Lung (tissue), 12 donors: ENCODE data around the gene TMEM127. TPM values are rescaled to one million over a fixed set of nuclear protein-coding genes. Genes with fewer than 3 reads are reported as not detected.

Experiments
- ATAC-seq: fragments of 200-7000 bp; cut with Tn5 transposase; one replicate; pipeline ENCODE4 v1.9.1; 2020; ENCODE audit warnings: moderate number of reproducible peaks; ENCODE audit not compliant: insufficient read depth, low FRiP score
- DNase-seq, 3 donors: peaks; one replicate each; pipeline ENCODE4 v3.0.0-alpha.2; 2013 to 2017
- H3K27ac ChIP-seq, 2 donors: one replicate each; pipeline ENCODE4 v1.5.1; 2013; ENCODE audit warnings: mild to moderate bottlenecking in 2 of 2, moderate library complexity in 2 of 2, control low read depth in 1 of 2, inconsistent platforms in 1 of 2, low read depth in 1 of 2, low read length in 1 of 2
- H3K27me3 ChIP-seq, 3 donors: one replicate each; pipeline ENCODE4 v1.5.1; 2013; ENCODE audit warnings: low read length in 2 of 3; ENCODE audit not compliant: control insufficient read depth in 3 of 3, insufficient read depth in 3 of 3
- H3K36me3 ChIP-seq, 4 donors: one replicate each; pipeline ENCODE4 v1.5.1; 2013; ENCODE audit warnings: low read length in 4 of 4, mild to moderate bottlenecking in 1 of 4, moderate library complexity in 1 of 4; ENCODE audit not compliant: control insufficient read depth in 4 of 4, insufficient read depth in 4 of 4
- H3K4me1 ChIP-seq, 5 donors: one replicate each; pipeline ENCODE4 v1.5.1; 2013; ENCODE audit warnings: low read length in 5 of 5, mild to moderate bottlenecking in 2 of 5, moderate library complexity in 1 of 5; ENCODE audit not compliant: control insufficient read depth in 5 of 5, insufficient read depth in 5 of 5
- H3K4me3 ChIP-seq: one replicate; pipeline ENCODE4 v1.5.1; 2013; ENCODE audit warnings: mild to moderate bottlenecking, control low read depth, moderate library complexity
- H3K9ac ChIP-seq, 2 donors: one replicate each; pipeline ENCODE4 v1.5.1; 2013; ENCODE audit warnings: low read length in 2 of 2, control low read depth in 1 of 2; ENCODE audit not compliant: insufficient read depth in 1 of 2
- H3K9me3 ChIP-seq, 4 donors: one replicate each; pipeline ENCODE4 v1.5.1; 2013; ENCODE audit warnings: low read length in 3 of 4, mild to moderate bottlenecking in 1 of 4, moderate library complexity in 1 of 4; ENCODE audit not compliant: control insufficient read depth in 4 of 4, insufficient read depth in 3 of 4
- CTCF ChIP-seq: IDR thresholded peaks from 2 replicates; pipeline ENCODE4 v1.5.1; 2012; ENCODE audit warnings: mild to moderate bottlenecking; ENCODE audit errors: control extremely low read depth, extremely low read depth
- WGBS, 2 donors: extraction: QIAGEN DNeasy Blood & Tissue Kit; methylation state at CpG; one replicate each; pipeline ENCODE4 v1.1.7; 2013; 5-methylcytosine and 5-hydroxymethylcytosine counted together
- polyA plus RNA-seq, 2 donors: library from polyadenylated mRNA; stranded (reverse); fragments of 200-250 nt; gene quantifications; one replicate each; pipeline ENCODE4 v1.2.1, GENCODE V29; 2013
- total RNA-seq, 2 donors: library from RNA; depleted of rRNA in 1 of 2; stranded (reverse); fragments of >200 nt in 1 of 2; gene quantifications; one replicate each; pipeline ENCODE4 v1.2.1, GENCODE V29; 2014 to 2021
- donor health status: control.
- donor health status: control.
- donor health status: Bipolar disorder and iron deficiency.
- donor health status: healthy.
- donor health status: DM: yes; HTN: yes; CAD: no.

The TMEM127 gene
- total and polyA plus RNA-seq, 4 donors = 15.3 to 67.2 (median 38.1) TPM

GRCh38 chr2:96207774-96208142, 58.0 kb downstream of the TMEM127 start:
- no peak for DNase-seq
- no peak for ATAC-seq
- H3K27ac ChIP-seq = peak overlapping the region; percentile 99
- H3K9ac ChIP-seq = peak overlapping the region; percentile 72 to 74
- no peak for TF ChIP-seq CTCF
- 0% methylated on average over 12 of the region's 12 CpGs for WGBS, 2 donors
- H3K27me3 ChIP-seq = no peaks in the 10 kb centered on the region
- no peaks in the 10 kb centered on the region for H3K9me3 ChIP-seq
- H3K4me1 ChIP-seq = peaks cover 8 to 39% (median 19%) of the 10 kb centered on the region in 5 donors
- H3K36me3 ChIP-seq = peaks cover 0 to 4% (median 0%) of the 10 kb centered on the region in 4 donors
- H3K4me3 ChIP-seq = peak overlapping the region; percentile 94

- peak in 1 of 3 donors; percentile 10 for DNase-seq
- WGBS, 2 donors = 12 to 28% methylated on average over 11 of the region's 11 CpGs
- Histone ChIP-seq H3K27ac (peak overlapping the region; percentile 99), H3K27me3 (no peaks in the 10 kb centered on the region), H3K9ac (peak overlapping the region; percentile 72 to 74), H3K9me3 (no peaks in the 10 kb centered on the region), H3K4me1 (peaks cover 10 to 39% (median 19%) of the 10 kb centered on the region in 5 donors), H3K4me3 (peak overlapping the region; percentile 94), H3K36me3 (peaks cover 0 to 4% (median 0%) of the 10 kb centered on the region in 4 donors)
- no peak for TF ChIP-seq CTCF
- ATAC-seq = no peak
These were observed 58.6 kb downstream of the TMEM127 start for GRCh38 chr2:96207073-96207773.

- H3K4me3 ChIP-seq = no peak overlapping the region
- no peak for TF ChIP-seq CTCF
- ATAC-seq (no peak), DNase-seq (no peak)
- no peaks in the 10 kb centered on the region for H3K27me3 ChIP-seq
- peak overlapping the region; percentile 35 to 86 for H3K27ac ChIP-seq
- peaks cover 0 to 4% (median 0%) of the 10 kb centered on the region in 4 donors for H3K36me3 ChIP-seq
- H3K9me3 ChIP-seq = no peaks in the 10 kb centered on the region
- H3K4me1 ChIP-seq = peaks cover 10 to 39% (median 19%) of the 10 kb centered on the region in 5 donors
- no peak overlapping the region for H3K9ac ChIP-seq
These were observed 59.9 kb downstream of the TMEM127 start for GRCh38 chr2:96205888-96206287.
